MCF 10A (cell line): ENCODE results near the gene VIT. TPM values are rescaled to one million over a fixed set of nuclear protein-coding genes. Genes with fewer than 3 reads are reported as not detected.

ENCODE experiments used
- BruUV-seq: library from RNA; stranded (reverse); fragments of 400-500 nt; replicated peaks from 2 replicates; lab custom pipeline; 2021; lab: Mats Ljungman, UMichigan
- CTCF ChIA-PET: fragments of 300-600 bp; sonication (Branson Sonifier 250); formaldehyde crosslinking; extraction: SDS; loops from one replicate; lab custom pipeline; 2021; ENCODE audit warnings: antibody characterized with exemption, inconsistent platforms; lab: Yijun Ruan, JAX
- POLR2A ChIA-PET: fragments of 300-600, 350-650 bp; sonication (Branson Sonifier 250); formaldehyde crosslinking; extraction: SDS; loops from one replicate; lab custom pipeline; 2020; ENCODE audit warnings: antibody characterized with exemption, inconsistent platforms; lab: Yijun Ruan, JAX
- DNase-seq: peaks from one replicate; pipeline ENCODE4 v3.0.0-alpha.2; 2018; ENCODE audit not compliant: unreplicated experiment
- H3K27ac Mint-ChIP-seq: one replicate; pipeline ENCODE4 v1.8.0; 2022; ENCODE audit warnings: mild to moderate bottlenecking, low read depth, mixed read lengths; ENCODE audit not compliant: unreplicated experiment
- H3K27me3 Mint-ChIP-seq: one replicate; pipeline ENCODE4 v1.8.0; 2022; ENCODE audit warnings: mixed read lengths; ENCODE audit not compliant: insufficient read depth, unreplicated experiment
- H3K36me3 Mint-ChIP-seq: one replicate; pipeline ENCODE4 v1.8.0; 2022; ENCODE audit warnings: mild to moderate bottlenecking, moderate library complexity, mixed read lengths; ENCODE audit not compliant: insufficient read depth, unreplicated experiment
- H3K4me1 Mint-ChIP-seq: one replicate; pipeline ENCODE4 v1.8.0; 2022; ENCODE audit warnings: mixed read lengths; ENCODE audit not compliant: insufficient read depth, unreplicated experiment
- H3K4me3 Mint-ChIP-seq: one replicate; pipeline ENCODE4 v1.8.0; 2022; ENCODE audit warnings: mild to moderate bottlenecking, moderate library complexity, mixed read lengths; ENCODE audit not compliant: unreplicated experiment
- H3K9me3 Mint-ChIP-seq: one replicate; pipeline ENCODE4 v1.8.0; 2022; ENCODE audit warnings: mixed read lengths; ENCODE audit not compliant: unreplicated experiment
- intact Hi-C: fragments of 100-400 bp; cut with micrococcal nuclease; formaldehyde crosslinking; loops from 2 replicates; pipeline ENCODE4 v1.14.1; 2022
- total RNA-seq: library from RNA; stranded (reverse); gene quantifications from 2 replicates; pipeline ENCODE4 v1.2.3, GENCODE V29; 2022
- TF ChIP-seq, protein P1 (sequence below): fragments of 200-600 bp; IDR thresholded peaks from one replicate; pipeline ENCODE4 v1.8.0; 2022; ENCODE audit warnings: antibody characterized with exemption, mild to moderate bottlenecking; ENCODE audit not compliant: unreplicated experiment

Gene VIT
- total RNA-seq, 1 experiment from 2014 or later = not detected

DNA sequence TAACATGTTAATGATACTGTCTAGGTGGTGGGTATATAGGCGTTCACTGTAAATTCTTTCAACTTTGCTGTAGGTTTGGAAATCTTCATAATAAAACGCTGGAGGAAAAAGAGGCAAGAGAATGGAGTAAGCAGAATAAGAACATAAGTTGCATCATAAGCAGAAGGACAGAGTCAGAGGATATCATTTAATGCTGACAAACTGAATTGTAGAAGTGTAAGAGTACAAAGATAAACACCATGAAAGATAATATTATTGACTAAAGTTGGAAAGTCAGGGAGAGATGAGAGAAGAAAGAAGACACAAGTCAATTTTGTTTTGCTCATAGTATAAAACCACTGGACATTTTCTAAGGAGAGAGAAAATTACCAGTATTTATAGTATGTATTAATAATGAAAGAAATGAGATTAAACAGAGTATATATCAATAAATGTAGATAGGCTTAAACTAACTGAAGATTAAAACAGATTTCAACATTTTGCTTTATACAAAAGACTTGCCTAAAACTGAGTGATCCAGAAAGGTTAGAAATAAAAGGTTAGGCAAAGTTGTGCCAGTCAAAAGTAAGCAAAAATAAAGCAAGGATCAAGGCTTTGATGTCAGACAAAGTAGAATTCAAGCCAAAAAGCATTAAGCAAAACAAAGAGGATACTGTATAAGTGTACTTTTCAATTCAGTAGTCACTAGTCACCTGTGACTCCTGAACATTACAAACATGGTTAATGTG lies 42.4 kb upstream of the VIT start:
- TF ChIP-seq, protein P1, sequence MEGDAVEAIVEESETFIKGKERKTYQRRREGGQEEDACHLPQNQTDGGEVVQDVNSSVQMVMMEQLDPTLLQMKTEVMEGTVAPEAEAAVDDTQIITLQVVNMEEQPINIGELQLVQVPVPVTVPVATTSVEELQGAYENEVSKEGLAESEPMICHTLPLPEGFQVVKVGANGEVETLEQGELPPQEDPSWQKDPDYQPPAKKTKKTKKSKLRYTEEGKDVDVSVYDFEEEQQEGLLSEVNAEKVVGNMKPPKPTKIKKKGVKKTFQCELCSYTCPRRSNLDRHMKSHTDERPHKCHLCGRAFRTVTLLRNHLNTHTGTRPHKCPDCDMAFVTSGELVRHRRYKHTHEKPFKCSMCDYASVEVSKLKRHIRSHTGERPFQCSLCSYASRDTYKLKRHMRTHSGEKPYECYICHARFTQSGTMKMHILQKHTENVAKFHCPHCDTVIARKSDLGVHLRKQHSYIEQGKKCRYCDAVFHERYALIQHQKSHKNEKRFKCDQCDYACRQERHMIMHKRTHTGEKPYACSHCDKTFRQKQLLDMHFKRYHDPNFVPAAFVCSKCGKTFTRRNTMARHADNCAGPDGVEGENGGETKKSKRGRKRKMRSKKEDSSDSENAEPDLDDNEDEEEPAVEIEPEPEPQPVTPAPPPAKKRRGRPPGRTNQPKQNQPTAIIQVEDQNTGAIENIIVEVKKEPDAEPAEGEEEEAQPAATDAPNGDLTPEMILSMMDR = no peak
- H3K27me3 Mint-ChIP-seq = no peaks in the 10 kb centered on the region
- H3K4me3 Mint-ChIP-seq = no peak overlapping the region
- DNase-seq = no peak
- ChIA-PET POLR2A (no interaction called here), CTCF (interaction anchor here (0.7 kb wide), 1 partner anchor 105 kb away, joined by 4 read pairs; no protein-coding TSS in a partner anchor)
- H3K27ac Mint-ChIP-seq = no peak overlapping the region
- H3K4me1 Mint-ChIP-seq = peaks cover 11% of the 10 kb centered on the region
- intact Hi-C loops = no loop called here
- no TSS peak for BruUV-seq
- no peaks in the 10 kb centered on the region for H3K9me3 Mint-ChIP-seq
- no peaks in the 10 kb centered on the region for H3K36me3 Mint-ChIP-seq

DNA sequence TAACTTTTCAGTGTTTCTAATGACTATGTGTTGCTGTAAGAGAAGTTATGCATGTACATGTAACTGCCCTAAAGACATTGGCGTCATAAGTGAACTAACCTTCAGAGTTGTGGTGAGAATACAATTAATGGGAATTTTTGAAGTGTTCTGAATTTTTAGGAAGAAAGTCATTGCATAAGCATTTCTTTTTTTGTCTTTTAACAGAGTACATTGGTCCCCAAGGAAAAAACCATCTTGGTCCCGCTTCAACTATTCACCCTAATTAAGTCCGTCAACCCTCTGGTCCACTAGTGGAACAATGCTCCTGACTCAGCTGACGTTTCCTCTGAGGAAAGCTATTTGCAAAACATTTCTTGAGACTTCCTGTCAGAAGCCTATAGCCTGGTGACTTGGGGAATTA lies 41.1 kb upstream of the VIT start:
- BruUV-seq = no TSS peak
- DNase-seq = no peak
- H3K9me3 Mint-ChIP-seq = no peaks in the 10 kb centered on the region
- H3K4me1 Mint-ChIP-seq = no peaks in the 10 kb centered on the region
- H3K27me3 Mint-ChIP-seq = no peaks in the 10 kb centered on the region
- POLR2A ChIA-PET = no interaction called here
- H3K4me3 Mint-ChIP-seq = no peak overlapping the region
- CTCF ChIA-PET = interaction anchor here (0.6 to 0.7 kb wide), 2 partner anchors 9 to 304 kb away, joined by 3 to 8 read pairs; no protein-coding TSS in a partner anchor
- H3K36me3 Mint-ChIP-seq = no peaks in the 10 kb centered on the region
- intact Hi-C loops = no loop called here
- no peak overlapping the region for H3K27ac Mint-ChIP-seq
- TF ChIP-seq, protein P1 = no peak

DNA sequence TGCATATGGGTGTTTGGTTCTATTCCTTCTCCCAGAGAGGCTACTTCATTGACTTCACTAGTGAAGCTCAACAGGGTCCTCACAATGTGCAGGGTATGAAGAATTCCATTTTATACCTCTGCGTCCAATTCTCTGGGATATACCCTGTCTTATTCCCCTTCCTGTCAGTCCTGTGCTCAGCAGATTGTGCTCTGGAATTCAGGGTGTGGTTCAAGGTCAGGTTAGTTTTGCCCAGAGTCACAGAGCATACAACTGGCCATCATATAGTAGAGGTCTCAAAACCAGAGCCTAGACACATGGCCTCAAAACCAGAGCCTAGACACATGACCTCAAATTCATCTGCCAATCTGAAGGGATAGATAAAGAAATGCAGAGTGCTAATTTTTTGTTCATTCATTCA lies 38.8 kb upstream of the VIT start:
- intact Hi-C loops = no loop called here
- no peak for DNase-seq
- Mint-ChIP-seq H3K4me1 (no peaks in the 10 kb centered on the region), H3K27me3 (no peaks in the 10 kb centered on the region), H3K4me3 (no peak overlapping the region), H3K36me3 (no peaks in the 10 kb centered on the region), H3K9me3 (no peaks in the 10 kb centered on the region), H3K27ac (no peak overlapping the region)
- no TSS peak for BruUV-seq
- ChIA-PET CTCF (interaction anchor here (0.9 to 3.2 kb wide), 4 partner anchors 13 to 307 kb away, joined by 3 to 19 read pairs (median 3); no protein-coding TSS in a partner anchor), POLR2A (no interaction called here)
- TF ChIP-seq, protein P1 = no peak

DNA sequence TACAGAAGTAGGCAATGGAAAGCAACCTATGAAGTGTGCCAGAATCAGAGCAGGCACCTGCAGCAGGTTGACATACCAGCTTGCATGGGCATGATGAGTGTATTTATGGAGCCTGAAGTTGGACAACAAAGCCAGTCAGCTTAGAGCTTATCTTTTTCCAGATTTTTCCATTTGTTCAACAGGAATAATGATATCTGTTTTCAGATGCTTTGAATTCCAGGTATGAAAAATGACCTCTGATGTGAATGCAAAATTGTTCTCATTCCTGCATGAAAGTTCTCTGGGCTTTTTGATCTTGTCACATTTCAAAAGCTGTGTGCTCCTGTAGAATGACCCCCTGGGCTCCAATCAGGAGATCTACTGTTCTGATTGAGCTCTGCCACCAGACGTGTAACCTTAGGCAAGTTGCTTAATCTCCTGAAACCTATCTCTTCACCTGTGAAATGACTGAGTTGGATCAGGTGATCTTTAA lies 38.2 kb upstream of the VIT start:
- BruUV-seq = no TSS peak
- no peaks in the 10 kb centered on the region for H3K27me3 Mint-ChIP-seq
- no peak overlapping the region for H3K27ac Mint-ChIP-seq
- H3K4me1 Mint-ChIP-seq = no peaks in the 10 kb centered on the region
- H3K9me3 Mint-ChIP-seq = no peaks in the 10 kb centered on the region
- TF ChIP-seq, protein P1 = no peak
- no peak overlapping the region for H3K4me3 Mint-ChIP-seq
- CTCF ChIA-PET = interaction anchor here (1.1 to 3.2 kb wide), 4 partner anchors 80 to 306 kb away, joined by 4 to 19 read pairs (median 4); no protein-coding TSS in a partner anchor
- POLR2A ChIA-PET = interaction anchor here (0.6 to 3.2 kb wide), 2 partner anchors 8 to 65 kb away, joined by 4 to 10 read pairs; no protein-coding TSS in a partner anchor
- H3K36me3 Mint-ChIP-seq = no peaks in the 10 kb centered on the region
- intact Hi-C loops = no loop called here
- DNase-seq = no peak
